Left kidney (tissue), 2 donors: ENCODE measurements around the gene CERS6. TPM values are rescaled to one million over a fixed set of nuclear protein-coding genes. Genes with fewer than 3 reads are reported as not detected.
"Not testable (repeated sequence)": the region's sequence is repeated elsewhere in the genome, so short reads cannot be mapped to it uniquely, and the experiment has no call there.

Source experiments
- DNase-seq: peaks from one replicate; pipeline ENCODE4 v3.0.0-alpha.2; 2013
- polyA plus RNA-seq: library from polyadenylated mRNA; unstranded; fragments of 120-200 nt; gene quantifications from one replicate; pipeline ENCODE4 v1.2.1, GENCODE V29; 2013; ENCODE audit not compliant: insufficient read length

CERS6 gene
- polyA plus RNA-seq, 1 donor, result 51.1 TPM

DNA sequence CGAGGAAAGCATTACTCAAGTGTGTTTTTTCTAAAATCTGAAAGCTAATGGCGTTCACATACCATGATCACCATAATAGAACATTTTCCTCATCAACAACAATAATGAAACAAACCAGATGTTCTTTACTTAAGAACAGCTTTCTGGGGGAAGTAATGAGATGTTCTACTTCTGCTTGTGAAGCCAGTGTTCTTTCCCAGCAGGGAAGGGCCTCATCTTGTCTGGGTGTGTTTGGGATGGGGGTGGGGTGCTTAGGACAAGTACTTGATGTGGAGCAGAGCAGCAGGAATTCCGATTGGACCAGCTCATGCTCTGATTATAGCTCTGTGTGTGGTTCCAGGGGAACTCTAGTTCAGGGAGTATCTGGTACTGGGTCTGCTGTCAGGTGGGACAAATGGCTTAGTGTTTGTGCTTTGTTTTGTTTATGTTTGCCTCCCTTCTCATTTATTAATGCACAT, 183.4 kb downstream of the CERS6 start:
- DNase-seq, result no peak

DNA sequence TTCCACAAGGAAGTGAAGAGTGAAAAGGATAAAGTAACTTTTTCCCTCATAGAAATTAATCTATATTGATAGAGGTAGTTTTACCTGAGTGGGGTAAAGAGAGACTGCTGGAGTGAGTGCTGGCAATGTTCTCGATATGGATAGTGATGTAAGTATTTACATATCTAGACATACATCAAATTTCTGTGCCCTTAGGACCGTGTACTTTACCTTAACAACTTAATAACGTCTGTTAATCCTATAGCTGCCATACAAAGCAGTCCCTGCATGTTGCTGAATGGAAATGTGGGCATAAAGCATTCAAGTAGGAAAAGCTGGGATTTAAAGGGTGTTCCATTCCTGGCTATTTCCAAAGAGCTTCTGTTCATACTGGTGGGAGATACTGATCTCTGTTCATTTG, 184.0 kb downstream of the CERS6 start:
- no peak for DNase-seq

DNA sequence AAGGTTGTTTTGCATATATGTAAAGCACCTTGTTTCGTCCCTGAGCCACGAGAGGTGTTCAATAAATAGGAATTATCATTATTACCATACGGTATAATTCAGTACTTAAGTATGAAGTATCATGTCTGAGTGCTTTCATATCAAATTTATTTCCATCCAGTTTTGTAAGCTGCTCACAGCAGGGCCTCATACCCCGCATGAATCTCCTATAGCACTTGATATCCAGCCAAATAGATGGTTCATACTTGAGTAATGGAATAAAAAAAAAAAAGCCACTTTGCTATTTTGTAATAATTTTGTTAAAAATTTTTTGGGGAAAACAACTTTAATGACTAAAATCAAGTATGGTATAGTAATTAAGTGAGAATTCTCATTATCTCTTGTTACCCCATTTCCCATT, 185.6 kb downstream of the CERS6 start:
- DNase-seq, result no peak

DNA sequence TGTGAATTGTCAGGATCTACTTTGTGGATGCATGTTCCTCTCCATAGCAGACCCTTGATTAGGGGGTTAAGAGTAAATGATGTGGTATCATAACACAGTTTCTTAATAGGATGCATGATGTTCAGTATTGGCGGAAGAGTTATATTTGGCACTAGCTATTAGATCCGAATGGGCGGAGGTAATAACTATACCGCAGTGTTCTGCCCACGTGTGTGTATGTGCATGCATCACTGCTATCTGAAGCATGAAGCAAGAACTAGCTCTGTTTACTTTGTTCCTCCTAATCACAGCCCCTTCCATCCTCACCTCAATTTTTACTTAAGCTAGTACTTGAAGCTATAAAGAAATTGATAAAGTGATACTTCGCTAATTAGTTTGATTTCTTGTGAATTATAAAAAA, 186.8 kb downstream of the CERS6 start:
- DNase-seq, result no peak

DNA sequence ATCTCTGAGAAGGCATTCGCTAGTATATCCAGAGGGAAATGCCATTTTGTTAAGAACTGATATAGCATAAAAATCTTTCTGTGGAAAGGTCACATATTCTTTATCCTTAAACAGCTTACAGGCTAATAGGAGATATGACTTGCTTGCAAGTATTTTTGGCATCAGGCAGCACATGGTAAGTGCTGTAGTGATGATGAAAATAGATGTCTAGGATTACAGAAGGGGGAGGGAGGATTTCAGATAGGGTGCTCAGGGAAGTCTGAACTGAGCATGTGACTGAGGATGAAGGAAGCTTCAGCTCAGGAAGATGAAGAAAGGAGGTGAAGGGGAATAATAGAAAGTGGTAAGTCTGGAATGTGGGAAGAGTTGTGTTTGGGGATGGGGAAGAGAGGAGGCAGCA, 187.9 kb downstream of the CERS6 start:
- DNase-seq, result no peak

DNA sequence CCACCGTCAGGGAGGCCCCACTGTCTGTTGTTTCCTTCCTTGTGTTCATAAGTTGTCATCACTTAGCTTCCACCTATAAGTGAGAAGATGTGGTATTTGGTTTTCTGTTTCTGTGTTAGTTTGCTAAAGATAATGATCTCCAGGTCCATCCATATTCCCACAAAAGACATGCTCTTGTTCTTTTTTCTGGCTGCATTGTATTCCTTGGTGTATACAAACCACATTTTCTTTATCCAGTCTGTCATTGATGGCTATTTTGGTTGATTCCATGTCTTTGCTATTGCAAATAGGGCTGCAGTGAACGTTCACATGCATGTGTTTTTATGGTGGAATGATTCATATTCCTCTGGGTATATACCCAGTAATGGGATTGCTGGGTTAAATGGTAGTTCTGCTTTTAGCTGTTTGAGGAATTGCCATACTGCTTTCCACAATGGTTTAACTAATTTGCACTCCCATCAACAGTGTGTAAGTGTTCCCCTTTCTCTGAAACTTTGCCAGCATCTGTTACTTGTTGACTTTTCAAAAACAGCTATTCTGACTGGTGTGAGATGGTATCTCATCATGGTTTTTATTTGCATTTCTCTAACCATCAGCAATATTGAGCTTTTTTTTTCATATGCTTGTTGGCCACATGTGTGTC, 189.7 kb downstream of the CERS6 start:
- no peak for DNase-seq

DNA sequence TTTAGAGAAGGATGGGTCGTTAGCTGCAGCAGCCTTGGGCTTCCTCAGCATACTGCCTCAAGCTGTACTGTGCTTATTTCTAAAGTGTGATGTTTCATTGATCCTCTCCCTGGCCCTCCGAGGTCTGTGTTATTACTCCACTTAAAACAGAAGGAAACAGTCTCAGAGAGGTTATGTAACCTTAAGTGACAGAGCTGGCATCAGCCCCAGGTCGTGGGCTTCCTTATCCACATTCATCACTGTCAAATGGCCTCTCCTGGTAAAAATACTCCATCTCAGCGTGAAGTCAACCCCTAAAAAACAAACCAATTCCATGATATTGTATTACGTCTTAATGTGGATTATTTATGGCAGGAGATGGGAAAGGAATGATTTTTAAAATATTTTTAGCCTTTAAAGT, 193.0 kb downstream of the CERS6 start:
- DNase-seq, result no peak

DNA sequence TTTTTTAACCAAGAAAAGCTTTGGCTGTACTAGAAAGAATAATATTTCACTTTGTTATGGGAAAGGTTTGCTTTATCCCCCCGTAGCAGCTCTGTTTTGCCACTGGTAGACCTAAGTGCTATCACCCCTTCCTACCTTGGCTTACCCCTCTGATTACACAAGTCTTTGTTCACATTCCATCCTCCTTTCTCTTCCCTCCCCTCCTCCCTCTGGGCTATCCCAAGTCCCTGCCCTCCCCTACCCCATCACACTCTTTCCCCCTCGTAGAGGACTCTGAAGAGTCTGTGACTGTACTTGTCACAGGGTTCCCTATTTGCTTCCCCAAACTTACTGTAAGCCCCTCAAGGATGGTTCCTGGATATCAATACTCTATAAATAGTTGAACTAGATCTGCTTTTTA, 193.5 kb downstream of the CERS6 start:
- no peak for DNase-seq

DNA sequence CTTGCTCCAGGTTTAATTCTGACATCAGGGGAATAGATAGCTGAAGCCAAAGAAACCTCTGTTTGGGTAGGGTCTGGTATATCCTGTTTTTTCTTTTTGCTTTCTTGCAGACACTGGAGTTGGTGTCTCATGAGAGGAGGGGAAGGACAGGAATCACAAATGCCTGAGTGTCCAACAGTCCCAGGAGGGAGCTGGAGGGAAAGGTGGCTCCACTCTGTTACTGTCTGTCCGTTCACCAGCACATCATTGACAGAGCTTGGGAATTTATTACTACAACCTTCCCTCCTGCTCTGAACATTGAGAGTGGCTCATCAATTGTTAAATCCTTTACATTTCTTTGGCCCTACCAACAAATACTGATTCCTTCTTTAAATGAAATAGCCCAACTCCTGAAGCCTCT, 194.1 kb downstream of the CERS6 start:
- no peak for DNase-seq

DNA sequence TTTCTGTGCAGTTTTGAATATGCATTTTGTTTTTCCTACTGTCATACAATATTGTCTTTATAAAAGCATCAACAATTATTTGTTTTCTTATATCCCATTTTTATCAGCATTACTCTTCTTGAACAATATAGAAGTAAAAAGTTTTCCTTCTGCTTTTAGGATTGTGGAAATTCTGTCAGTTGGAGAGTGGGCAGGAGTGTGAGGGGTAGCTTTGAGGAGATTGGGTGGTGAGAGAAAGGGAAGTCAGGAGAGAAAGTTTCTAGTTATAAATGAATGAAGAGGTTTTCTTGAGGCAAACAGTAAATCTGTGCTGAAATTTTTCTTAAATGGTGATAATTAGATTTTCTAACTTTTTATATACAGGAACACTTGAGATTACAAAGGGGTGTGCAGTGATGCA, 194.7 kb downstream of the CERS6 start:
- DNase-seq, result no peak

DNA sequence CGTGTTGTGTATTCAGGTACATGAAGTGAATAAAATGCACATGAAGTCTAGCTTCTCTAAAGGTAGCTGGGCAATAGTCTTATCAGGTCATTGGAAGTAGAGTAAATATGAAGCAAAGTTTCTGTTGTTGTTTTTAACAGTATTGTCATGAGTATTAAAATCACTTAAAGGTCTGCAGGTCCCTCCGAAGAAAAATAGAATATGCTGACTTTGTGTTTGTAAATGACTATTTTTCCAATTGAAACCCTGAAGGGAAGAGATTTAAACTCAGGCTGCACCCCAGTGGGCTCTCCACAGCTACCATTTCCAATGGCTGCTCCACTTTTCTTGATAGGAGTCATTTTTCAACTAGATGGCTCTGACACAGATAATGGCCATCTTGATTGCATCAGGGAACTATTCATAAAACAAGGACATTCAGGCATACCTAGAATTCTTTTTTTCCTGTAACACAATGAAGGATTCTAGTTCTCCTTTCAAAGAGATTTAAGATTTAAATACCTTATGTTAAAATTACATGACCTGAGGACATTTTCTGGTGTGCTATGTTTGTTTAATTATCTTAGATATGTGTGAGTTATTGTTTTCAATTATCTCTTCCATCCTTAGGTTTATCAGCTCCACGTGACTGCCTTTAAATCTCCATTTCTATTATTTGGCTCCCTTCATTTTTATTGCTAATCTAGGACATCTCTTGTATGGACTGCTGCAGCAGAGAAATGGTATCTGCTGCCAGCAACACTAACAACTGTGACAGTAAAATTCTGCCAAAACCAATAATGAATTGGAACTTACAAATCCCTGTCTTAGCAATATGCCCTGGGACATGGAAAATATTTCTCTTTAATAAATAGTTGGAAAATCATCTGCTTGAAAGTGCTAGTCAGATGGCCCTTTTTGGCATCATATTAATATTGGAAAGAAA, 197.2 kb downstream of the CERS6 start:
- no peak for DNase-seq

DNA sequence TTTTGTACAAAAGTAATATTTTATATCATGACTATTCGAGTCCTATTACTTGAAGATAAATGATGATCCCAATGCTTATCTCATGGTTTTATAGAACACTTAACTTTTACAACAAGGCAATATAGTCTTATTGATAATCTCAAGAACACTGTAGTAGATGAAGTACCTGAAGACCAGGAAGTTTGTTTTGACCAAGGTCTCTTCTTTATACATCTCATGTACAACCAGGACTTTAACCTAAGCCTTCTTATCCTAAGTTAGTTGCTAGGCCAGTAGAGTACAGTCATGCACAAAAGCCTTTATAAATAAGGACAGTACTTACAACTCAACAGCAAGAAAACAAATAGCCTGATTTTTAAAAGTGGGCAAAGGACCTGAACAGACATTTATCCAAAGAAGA, 198.6 kb downstream of the CERS6 start:
- DNase-seq, result no peak

DNA sequence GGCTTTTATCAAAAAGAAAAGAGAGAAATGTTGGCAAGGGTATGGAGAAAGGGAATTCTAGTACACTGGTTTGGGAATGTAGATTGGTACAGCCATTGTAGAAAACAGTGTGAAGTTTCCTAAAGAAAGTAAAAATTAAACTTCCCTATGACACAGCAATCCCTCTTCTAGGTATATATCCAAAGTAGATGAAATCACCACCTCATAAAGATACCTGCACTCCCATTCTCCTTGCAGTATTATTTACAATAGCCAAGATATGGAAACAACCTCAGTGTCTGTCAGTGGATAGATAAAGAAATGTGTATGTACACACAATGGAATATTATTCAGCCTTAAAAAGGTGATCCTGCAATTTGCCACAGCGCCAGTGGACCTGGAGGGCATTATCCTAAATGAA, 199.1 kb downstream of the CERS6 start:
- no peak for DNase-seq

DNA sequence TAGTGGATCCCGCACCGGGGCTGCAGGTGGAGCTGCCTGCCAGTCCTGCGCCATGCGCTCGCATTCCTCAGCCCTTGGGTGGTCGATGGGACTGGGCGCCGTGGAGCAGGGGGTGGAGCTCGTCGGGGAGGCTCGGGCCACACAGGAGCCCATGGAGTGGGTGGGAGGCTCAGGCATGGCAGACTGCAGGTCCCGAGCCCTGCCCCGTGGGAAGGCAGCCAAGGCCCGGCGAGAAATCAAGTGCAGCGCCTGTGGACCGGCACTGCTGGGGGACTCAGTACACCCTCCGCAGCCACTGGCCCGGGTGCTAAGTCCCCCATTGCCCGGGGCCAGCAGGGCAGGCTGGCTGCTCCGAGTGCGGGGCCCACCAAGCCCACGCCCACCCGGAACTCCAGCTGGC, 201.3 kb downstream of the CERS6 start:
- DNase-seq, result not testable (repeated sequence)

DNA sequence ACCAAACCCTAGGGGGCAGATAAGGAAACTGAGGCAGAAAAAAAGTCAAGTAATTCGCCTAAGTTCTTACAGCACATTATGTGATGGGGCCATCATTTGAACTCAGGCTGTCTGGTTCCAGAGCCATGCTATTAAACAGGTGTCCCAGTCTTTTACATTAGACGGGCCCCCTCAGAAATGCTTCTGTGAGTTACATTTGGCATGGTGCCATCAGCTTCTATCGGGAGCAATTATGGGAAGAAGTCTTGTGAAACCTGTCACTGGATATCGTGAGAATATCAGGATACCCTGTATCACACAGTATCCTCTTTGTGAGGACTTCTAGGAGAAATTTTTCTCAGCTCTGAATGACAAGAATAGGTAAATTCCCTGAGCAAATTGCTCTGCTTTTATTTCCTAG, 202.6 kb downstream of the CERS6 start:
- DNase-seq, result no peak

DNA sequence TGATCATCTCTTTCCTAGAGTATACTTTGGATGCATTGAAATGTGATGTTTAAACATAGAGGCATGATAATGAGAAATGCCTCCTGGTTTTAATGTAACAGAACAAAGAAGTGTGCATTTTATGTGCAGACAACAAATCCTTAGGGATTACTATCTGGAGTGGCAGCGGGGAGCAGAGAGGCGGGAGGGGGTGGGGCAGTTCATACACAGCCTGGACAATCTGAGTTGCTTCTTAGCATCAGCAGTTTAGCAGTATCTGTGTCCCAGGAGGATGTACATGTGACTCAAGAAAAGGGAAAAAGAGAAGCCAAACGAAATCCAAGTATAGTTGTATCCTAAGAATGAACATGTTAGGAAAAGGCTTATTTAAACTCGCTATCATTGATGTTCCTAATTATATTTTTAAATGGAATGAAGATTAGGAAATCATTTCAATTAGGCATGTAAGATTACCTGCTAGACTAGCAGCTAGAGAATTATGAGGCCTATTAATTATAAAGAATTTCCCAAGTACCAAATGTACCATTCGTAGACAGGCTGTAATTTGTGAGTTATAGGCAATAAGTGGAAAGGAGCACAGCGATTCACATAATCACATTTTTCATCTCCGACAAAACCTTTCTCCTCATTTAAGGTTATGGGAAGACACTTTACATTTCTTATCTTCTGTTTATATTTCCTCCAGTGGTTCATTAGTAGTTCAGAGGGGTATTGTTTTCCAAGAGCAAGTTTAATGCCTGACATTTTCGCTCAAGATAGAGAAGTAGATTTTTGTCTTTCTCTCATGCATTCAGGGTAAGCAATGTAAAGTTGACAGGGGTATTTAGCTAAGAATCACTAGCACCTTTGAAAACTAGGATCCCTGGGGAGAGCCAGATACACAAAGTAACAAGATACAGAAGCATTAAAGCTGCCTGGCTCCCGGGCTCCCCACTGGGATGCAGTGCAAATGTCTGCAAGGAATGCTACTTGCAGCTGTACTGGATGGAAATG, 205.1 kb downstream of the CERS6 start:
- no peak for DNase-seq

DNA sequence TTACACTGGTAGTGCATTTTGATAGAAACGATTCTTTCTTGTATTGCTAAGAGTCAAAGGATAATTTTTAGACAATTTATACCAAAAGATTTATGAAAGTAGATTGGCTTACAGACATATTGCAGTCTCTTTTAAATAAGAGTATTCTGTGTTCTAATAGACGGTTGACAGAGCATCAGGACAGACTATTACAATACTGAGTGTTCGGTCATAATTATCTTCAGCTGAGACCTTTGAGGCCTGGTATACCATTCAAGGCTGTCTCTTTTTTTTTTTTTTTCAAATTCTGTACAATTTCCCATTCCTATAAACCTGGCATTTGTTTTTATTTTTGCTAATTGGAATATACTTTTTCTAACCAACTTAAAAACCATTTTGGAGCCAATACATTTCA, 205.8 kb downstream of the CERS6 start:
- no peak for DNase-seq

DNA sequence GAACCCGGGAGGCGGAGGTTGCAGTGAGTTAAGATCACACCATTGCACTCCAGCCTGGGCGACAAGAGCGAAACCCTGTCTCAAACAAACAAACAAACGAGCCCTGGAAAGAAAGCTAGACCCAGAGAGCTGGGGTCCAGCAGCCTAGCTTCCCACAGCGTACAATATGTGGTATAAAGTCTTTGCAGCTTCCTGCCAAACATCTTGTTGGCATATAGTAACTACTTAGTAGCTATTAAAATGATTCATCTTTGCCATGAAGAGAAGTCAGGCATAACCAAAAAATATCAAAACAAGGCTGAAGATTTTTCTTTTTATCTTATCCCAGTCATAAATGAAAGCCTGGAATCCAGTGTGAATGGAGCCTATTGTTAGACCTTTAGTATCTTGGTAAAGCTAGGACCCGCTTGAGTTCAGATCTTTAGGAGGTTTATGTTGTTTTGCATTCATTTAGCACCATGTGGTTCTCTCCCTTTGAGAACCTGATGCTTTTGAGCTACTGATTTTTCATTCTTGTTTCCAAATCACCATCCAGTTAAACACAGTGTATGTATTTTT, 206.7 kb downstream of the CERS6 start:
- no peak for DNase-seq

DNA sequence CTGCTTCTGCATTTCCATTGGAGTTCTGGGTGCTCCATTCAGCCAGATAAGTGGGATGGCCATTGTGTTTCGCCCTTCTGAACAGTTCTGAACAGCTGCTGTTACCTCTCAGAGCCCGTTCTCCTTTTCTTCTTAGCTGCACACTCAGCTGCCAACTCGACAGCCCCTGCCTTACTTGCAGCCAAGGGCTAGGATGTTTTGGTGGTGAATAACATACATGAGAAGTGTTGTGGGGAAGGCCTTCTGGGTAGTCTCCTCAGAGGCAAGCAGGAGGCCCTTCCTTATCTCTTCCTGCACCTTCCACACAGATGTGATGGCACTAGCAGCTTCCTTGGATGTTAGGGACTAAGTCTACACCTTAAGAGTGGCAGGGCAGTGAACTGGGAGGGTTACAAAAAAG, 207.9 kb downstream of the CERS6 start:
- no peak for DNase-seq

DNA sequence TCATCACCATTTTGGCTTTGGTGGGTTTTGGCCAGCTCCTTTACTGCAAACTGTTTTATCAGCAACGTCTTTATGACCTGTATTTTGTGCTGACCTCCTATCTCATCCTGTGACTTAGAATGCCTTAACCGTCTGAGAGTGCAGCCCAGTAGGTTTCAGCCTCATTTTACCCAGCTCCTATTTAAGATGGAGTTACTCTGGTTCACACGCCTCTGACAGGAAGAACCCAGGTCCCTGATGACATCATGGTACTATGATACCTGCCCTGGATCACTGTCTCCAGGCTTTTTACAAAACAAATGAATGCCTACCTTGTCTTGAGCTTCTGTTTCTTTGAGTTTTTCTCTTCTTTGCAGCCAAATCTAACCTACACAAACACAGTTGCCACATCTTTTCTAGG, 208.6 kb downstream of the CERS6 start:
- DNase-seq, result not testable (repeated sequence)

DNA sequence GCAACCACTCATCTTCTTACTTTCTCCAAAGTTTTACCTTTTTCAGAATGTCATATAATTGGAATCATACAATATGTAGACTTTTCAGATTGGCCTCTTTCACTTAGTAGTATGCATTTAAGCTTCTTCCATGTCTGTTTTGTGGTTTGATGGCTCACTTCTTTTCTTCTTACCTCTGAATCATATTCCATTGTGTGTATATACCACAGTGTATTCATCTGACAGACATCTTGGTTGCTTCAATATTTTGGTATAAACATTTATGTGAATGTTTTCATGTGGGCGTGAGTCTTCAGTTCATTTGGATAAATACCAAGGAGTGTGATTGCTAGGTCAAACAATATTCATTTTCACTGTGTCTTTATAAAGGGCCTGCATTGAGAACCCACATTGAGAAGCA, 210.3 kb downstream of the CERS6 start:
- no peak for DNase-seq

DNA sequence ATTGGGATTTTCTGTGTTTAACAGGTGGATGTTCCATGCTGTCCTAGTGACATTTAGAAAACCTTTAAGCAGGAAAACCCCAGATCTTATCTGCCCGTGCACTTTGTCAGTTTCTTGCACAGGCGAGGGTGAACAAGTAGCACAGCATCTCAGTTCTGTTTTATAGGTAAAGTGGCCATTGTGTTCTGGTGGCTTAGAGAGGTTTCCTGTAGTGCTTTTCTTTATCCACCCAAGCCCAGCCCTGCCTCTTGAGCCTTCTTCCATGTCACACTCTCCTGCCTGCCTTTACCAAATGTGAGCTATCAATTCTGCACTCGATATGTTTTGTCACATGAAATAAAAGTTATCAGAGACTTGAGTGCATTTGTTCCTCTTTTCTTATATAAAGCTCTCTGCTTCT, 211.1 kb downstream of the CERS6 start:
- DNase-seq, result no peak
